Measurements from ENCODE around the gene TMEM200C.

Gene TMEM200C

GRCh38 chr18:5894611-5895298 lies 567 bp downstream of the TMEM200C start:
- no peak for TF ChIP-seq SIN3A (IDR thresholded peaks at IDR 0.05; ENCODE audit: borderline replicate concordance, insufficient read depth, low read length)
- TF ChIP-seq TAF1 (IDR thresholded peaks at IDR 0.05; ENCODE audit: borderline replicate concordance, insufficient read depth, low read length), result no peak
- TF ChIP-seq REST (IDR thresholded peaks at IDR 0.05; ENCODE audit: insufficient read depth in 1 of 2, low read depth in 2 of 2, low read length in 2 of 2), result no peak
- TF ChIP-seq FOXP2 (optimal IDR thresholded peaks at IDR 0.05; ENCODE audit: borderline replicate concordance, extremely low read depth, extremely low read length, insufficient read depth), result no peak
- no peak for TF ChIP-seq POLR2AphosphoS5 (IDR thresholded peaks at IDR 0.05; ENCODE audit: low read depth, low read length)

- TF ChIP-seq FOXP2 (optimal IDR thresholded peaks at IDR 0.05; ENCODE audit: borderline replicate concordance, extremely low read depth, extremely low read length, insufficient read depth) (no peak), TAF1 (IDR thresholded peaks at IDR 0.05; ENCODE audit: borderline replicate concordance, insufficient read depth, low read length) (no peak), REST (IDR thresholded peaks at IDR 0.05; ENCODE audit: insufficient read depth in 1 of 2, low read depth in 2 of 2, low read length in 2 of 2) (no peak), SIN3A (IDR thresholded peaks at IDR 0.05; ENCODE audit: borderline replicate concordance, insufficient read depth, low read length) (no peak), POLR2AphosphoS5 (IDR thresholded peaks at IDR 0.05; ENCODE audit: low read depth, low read length) (no peak)
Observed at GRCh38 chr18:5893956-5894610, 1.2 kb downstream of the TMEM200C start.

GRCh38 chr18:5892823-5893431 lies 2.4 kb downstream of the TMEM200C start:
- no peak for TF ChIP-seq TAF1 (IDR thresholded peaks at IDR 0.05; ENCODE audit: borderline replicate concordance, insufficient read depth, low read length)
- TF ChIP-seq REST (IDR thresholded peaks at IDR 0.05; ENCODE audit: insufficient read depth in 1 of 2, low read depth in 2 of 2, low read length in 2 of 2), result no peak
- no peak for TF ChIP-seq POLR2AphosphoS5 (IDR thresholded peaks at IDR 0.05; ENCODE audit: low read depth, low read length)
- no peak for TF ChIP-seq FOXP2 (optimal IDR thresholded peaks at IDR 0.05; ENCODE audit: borderline replicate concordance, extremely low read depth, extremely low read length, insufficient read depth)
- no peak for TF ChIP-seq SIN3A (IDR thresholded peaks at IDR 0.05; ENCODE audit: borderline replicate concordance, insufficient read depth, low read length)

- TF ChIP-seq FOXP2 (optimal IDR thresholded peaks at IDR 0.05; ENCODE audit: borderline replicate concordance, extremely low read depth, extremely low read length, insufficient read depth), result no peak
- no peak for TF ChIP-seq TAF1 (IDR thresholded peaks at IDR 0.05; ENCODE audit: borderline replicate concordance, insufficient read depth, low read length)
- TF ChIP-seq REST (IDR thresholded peaks at IDR 0.05; ENCODE audit: insufficient read depth in 1 of 2, low read depth in 2 of 2, low read length in 2 of 2), result no peak
- TF ChIP-seq SIN3A (IDR thresholded peaks at IDR 0.05; ENCODE audit: borderline replicate concordance, insufficient read depth, low read length), result no peak
- no peak for TF ChIP-seq POLR2AphosphoS5 (IDR thresholded peaks at IDR 0.05; ENCODE audit: low read depth, low read length)
Observed at GRCh38 chr18:5891854-5892215, 3.5 kb downstream of the TMEM200C start.

Measured in PFSK-1 (cell line).